GM12878 (cell line): ENCODE data around the gene SPAG6. TPM values are rescaled to one million over a fixed set of nuclear protein-coding genes. Genes with fewer than 3 reads are reported as not detected.
A peak's percentile ranks its signal among the peaks of the same experiment; 100 is the strongest.

Experiments used
- ATAC-seq: fragments of 200-7000 bp; cut with Tn5 transposase; 3 replicates; pipeline ENCODE4 v1.9.1; 2020; ENCODE audit warnings: mild to moderate bottlenecking, moderate library complexity
- BruUV-seq: library from RNA; stranded (reverse); fragments of 400-500 nt; replicated peaks from 2 replicates; lab custom pipeline; 2021; lab: Mats Ljungman, UMichigan
- CTCF ChIA-PET: fragments of 300-600 bp; sonication (Branson Sonifier 250); formaldehyde crosslinking; extraction: SDS; loops from one replicate; lab custom pipeline; 2021; ENCODE audit warnings: inconsistent platforms; lab: Yijun Ruan, JAX
- POLR2A ChIA-PET: fragments of 350-600 bp; formaldehyde crosslinking; extraction: SDS; loops from one replicate; lab custom pipeline; 2021; ENCODE audit warnings: inconsistent platforms; lab: Charles Lee
- RAD21 ChIA-PET: fragments of 300-600 bp; sonication (Branson Sonifier 250); formaldehyde crosslinking; loops from one replicate; lab custom pipeline; 2023; ENCODE audit warnings: antibody characterized with exemption; ENCODE audit not compliant: unreplicated experiment; lab: Charles Lee
- SMC1A ChIA-PET: fragments of 300-600 bp; sonication (Branson Sonifier 250); formaldehyde crosslinking; loops from one replicate; lab custom pipeline; 2023; ENCODE audit not compliant: unreplicated experiment, uncharacterized antibody; lab: Charles Lee
- DNase-seq: peaks from one replicate; pipeline ENCODE4 v3.0.0-alpha.2; 2011; ENCODE audit warnings: low read depth, low spot score
- FAIRE-seq: peaks from 3 replicates; lab custom pipeline; 2011; peaks lifted over from hg19 to GRCh38; lab: Jason Lieb, UNC
- H2AFZ ChIP-seq: 2 replicates; pipeline ENCODE4 v1.6.0; 2011; ENCODE audit warnings: low read depth, low read length, control low read depth; ENCODE audit not compliant: control insufficient read depth
- H3K27ac ChIP-seq: 2 replicates; pipeline ENCODE4 v1.5.1; 2011; ENCODE audit warnings: control low read depth; ENCODE audit not compliant: control insufficient read depth, insufficient read depth
- H3K27me3 ChIP-seq, 2 experiments: replicated peaks in 1 of 2; 2 replicates each; pipeline versions ENCODE4 v1.6.0 to v1.6.1; 2011; ENCODE audit warnings: low read length in 1 of 2; ENCODE audit not compliant: control insufficient read depth in 2 of 2, insufficient read depth in 2 of 2
- H3K36me3 ChIP-seq, 2 experiments: 2 replicates each; pipeline ENCODE4 v1.5.1; 2011; ENCODE audit warnings: low read length in 1 of 2; ENCODE audit not compliant: control insufficient read depth in 2 of 2, insufficient read depth in 2 of 2
- H3K4me1 ChIP-seq: 2 replicates; pipeline ENCODE4 v1.6.1; 2011; ENCODE audit warnings: mild to moderate bottlenecking, low read length, moderate library complexity, mixed read lengths; ENCODE audit not compliant: control insufficient read depth, insufficient read depth
- H3K4me2 ChIP-seq: 2 replicates; pipeline ENCODE4 v1.6.0; 2011; ENCODE audit warnings: control low read depth; ENCODE audit not compliant: control insufficient read depth, insufficient read depth
- H3K4me3 ChIP-seq: fragments of 200-600 bp; sonication (generic); 2 replicates; pipeline ENCODE4 v1.5.1; 2016
- H3K79me2 ChIP-seq: 2 replicates; pipeline ENCODE4 v1.6.0; 2011; ENCODE audit warnings: low read length; ENCODE audit not compliant: control insufficient read depth, insufficient read depth
- H3K9ac ChIP-seq: 2 replicates; pipeline ENCODE4 v1.8.0; 2011; ENCODE audit warnings: low read length, control low read depth, mixed read lengths; ENCODE audit not compliant: control insufficient read depth, insufficient read depth
- H3K9me3 ChIP-seq: replicated peaks from 3 replicates; pipeline ENCODE4 v1.5.1; 2011; ENCODE audit warnings: mild to moderate bottlenecking, low read length; ENCODE audit not compliant: control insufficient read depth, insufficient read depth
- H4K20me1 ChIP-seq: 2 replicates; pipeline ENCODE4 v1.6.0; 2011; ENCODE audit not compliant: control insufficient read depth, insufficient read depth
- CREB1 ChIP-seq: IDR thresholded peaks from 2 replicates; pipeline ENCODE4 v1.6.1; 2012; ENCODE audit warnings: low read depth, mild to moderate bottlenecking, inconsistent platforms
- CREM ChIP-seq: IDR thresholded peaks from 2 replicates; pipeline ENCODE4 v1.6.1; 2014; ENCODE audit warnings: antibody characterized with exemption, low read depth
- ETV6 ChIP-seq, 2 experiments: fragments of 450-650 bp in 1 of 2; IDR thresholded peaks in 1 of 2; conservative IDR thresholded peaks in 1 of 2; 2 replicates each; pipeline ENCODE4 v1.6.1; 2014; ENCODE audit warnings: antibody characterized with exemption in 1 of 2, borderline replicate concordance in 1 of 2, low read depth in 1 of 2, mild to moderate bottlenecking in 1 of 2, moderate library complexity in 1 of 2
- NR2C1 ChIP-seq: fragments of 450-650 bp; IDR thresholded peaks from 2 replicates; pipeline ENCODE4 v1.6.1; 2017; ENCODE audit warnings: antibody characterized with exemption, mild to moderate bottlenecking, moderate library complexity
- STAT1 ChIP-seq: fragments of 450-650 bp; conservative IDR thresholded peaks from 2 replicates; pipeline ENCODE4 v1.6.1; 2014; ENCODE audit warnings: antibody characterized with exemption, mild to moderate bottlenecking
- SUPT20H ChIP-seq: IDR thresholded peaks from 2 replicates; pipeline ENCODE4 v1.6.1; 2011; ENCODE audit warnings: low read depth, mild to moderate bottlenecking, low read length, moderate library complexity, borderline replicate concordance; ENCODE audit not compliant: control insufficient read depth
- ZNF274 ChIP-seq: IDR thresholded peaks from one replicate; pipeline ENCODE4 v1.8.0; 2011; ENCODE audit not compliant: insufficient read length, insufficient read depth
- WGBS: methylation state at CpG from one replicate; pipeline ENCODE4 v1.1.6; 2016; ENCODE audit warnings: low lambda C conversion rate; ENCODE audit not compliant: insufficient replicate concordance, insufficient coverage; ENCODE audit errors: missing lambda C conversion rate; 5-methylcytosine and 5-hydroxymethylcytosine counted together
- in situ Hi-C: fragments of 300-500 bp; cut with MboI; formaldehyde crosslinking; loops from 9 replicates; pipeline ENCODE4 v1.14.3; 2018; ENCODE audit warnings: mixed read lengths
- intact Hi-C: fragments of 100-400 bp; cut with micrococcal nuclease; formaldehyde crosslinking; loops from one replicate; pipeline ENCODE4 v1.14.2; 2022; ENCODE audit not compliant: unreplicated experiment
- polyA plus RNA-seq, 11 experiments: library from polyadenylated mRNA; depleted of rRNA in 4 of 11; unstranded in 6 of 11; stranded (reverse) in 5 of 11; fragments of >200 nt; fragmentation: Nextera tagmentation in 4 of 11; fragmentation: Illumina TruSeq in 1 of 11; extraction: Ambion mirVana in 4 of 11; extraction: Trizol in 1 of 11; gene quantifications; 1 replicate in 1 of 11; 2 replicates in 10 of 11; pipeline versions ENCODE4 v1.2.1 to v1.2.3, GENCODE V29; 2011 to 2016; ENCODE audit warnings: inconsistent platforms in 2 of 11, missing spikeins in 2 of 11, low read depth in 1 of 11
- total RNA-seq, 4 experiments: library from RNA; depleted of rRNA in 3 of 4; stranded (reverse); fragments of >200 nt in 3 of 4; fragmentation: Illumina TruSeq in 1 of 4; extraction: Trizol in 1 of 4; gene quantifications; 2 replicates each; pipeline versions ENCODE4 v1.2.1 to v1.2.3, GENCODE V29; 2013 to 2021
- TF ChIP-seq, protein P1 (sequence below): IDR thresholded peaks from 2 replicates; pipeline ENCODE4 v1.6.1; 2012; ENCODE audit warnings: improper control_type of control experiment, low read depth, low read length; ENCODE audit not compliant: insufficient replicate concordance
- TF ChIP-seq, protein P2 (sequence below): IDR thresholded peaks from 2 replicates; pipeline ENCODE4 v1.6.1; 2012; ENCODE audit warnings: low read depth, low read length, improper control_type of control experiment
- TF ChIP-seq, protein P3 (sequence below), 3 experiments: IDR thresholded peaks in 2 of 3; conservative IDR thresholded peaks in 1 of 3; 2 replicates each; pipeline ENCODE4 v1.5.1; 2011; ENCODE audit warnings: low read depth in 3 of 3, low read length in 3 of 3, mild to moderate bottlenecking in 3 of 3, control low read depth in 2 of 3, moderate library complexity in 2 of 3, inconsistent platforms in 1 of 3, mixed read lengths in 1 of 3; ENCODE audit not compliant: control insufficient read depth in 2 of 3, insufficient read depth in 1 of 3; ENCODE audit errors: extremely low read depth in 1 of 3

Gene SPAG6
- total and polyA plus RNA-seq, 10 of the 15 experiments (the other 5 are each of a cell fraction or from before 2014, with no cell fraction given): 0.13 to 0.99 (median 0.40) TPM; not detected in 1

DNA sequence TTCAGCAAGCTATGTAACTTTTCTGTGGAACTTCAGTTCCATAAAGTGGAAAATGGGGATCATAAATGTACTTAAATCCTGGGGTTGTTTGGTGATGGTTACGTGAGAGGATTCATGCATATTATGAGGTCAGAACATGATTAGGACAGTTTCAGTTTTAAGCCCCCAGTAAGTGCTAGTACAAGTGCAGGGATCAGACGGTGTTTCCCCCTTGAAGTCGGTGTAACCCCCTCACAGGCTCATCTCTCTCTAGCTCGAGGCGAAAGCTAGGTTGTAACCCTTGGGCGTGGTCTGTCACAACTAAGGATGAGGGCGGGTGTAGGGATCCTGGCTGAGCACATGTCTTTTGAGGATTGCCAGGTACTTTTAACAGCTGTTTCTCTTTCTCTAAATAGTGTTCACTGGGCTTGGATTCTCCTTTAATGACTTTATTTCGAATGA lies 84.7 kb downstream of the SPAG6 start:
- H4K20me1 ChIP-seq: no peaks in the 10 kb centered on the region
- TF ChIP-seq, protein P1, sequence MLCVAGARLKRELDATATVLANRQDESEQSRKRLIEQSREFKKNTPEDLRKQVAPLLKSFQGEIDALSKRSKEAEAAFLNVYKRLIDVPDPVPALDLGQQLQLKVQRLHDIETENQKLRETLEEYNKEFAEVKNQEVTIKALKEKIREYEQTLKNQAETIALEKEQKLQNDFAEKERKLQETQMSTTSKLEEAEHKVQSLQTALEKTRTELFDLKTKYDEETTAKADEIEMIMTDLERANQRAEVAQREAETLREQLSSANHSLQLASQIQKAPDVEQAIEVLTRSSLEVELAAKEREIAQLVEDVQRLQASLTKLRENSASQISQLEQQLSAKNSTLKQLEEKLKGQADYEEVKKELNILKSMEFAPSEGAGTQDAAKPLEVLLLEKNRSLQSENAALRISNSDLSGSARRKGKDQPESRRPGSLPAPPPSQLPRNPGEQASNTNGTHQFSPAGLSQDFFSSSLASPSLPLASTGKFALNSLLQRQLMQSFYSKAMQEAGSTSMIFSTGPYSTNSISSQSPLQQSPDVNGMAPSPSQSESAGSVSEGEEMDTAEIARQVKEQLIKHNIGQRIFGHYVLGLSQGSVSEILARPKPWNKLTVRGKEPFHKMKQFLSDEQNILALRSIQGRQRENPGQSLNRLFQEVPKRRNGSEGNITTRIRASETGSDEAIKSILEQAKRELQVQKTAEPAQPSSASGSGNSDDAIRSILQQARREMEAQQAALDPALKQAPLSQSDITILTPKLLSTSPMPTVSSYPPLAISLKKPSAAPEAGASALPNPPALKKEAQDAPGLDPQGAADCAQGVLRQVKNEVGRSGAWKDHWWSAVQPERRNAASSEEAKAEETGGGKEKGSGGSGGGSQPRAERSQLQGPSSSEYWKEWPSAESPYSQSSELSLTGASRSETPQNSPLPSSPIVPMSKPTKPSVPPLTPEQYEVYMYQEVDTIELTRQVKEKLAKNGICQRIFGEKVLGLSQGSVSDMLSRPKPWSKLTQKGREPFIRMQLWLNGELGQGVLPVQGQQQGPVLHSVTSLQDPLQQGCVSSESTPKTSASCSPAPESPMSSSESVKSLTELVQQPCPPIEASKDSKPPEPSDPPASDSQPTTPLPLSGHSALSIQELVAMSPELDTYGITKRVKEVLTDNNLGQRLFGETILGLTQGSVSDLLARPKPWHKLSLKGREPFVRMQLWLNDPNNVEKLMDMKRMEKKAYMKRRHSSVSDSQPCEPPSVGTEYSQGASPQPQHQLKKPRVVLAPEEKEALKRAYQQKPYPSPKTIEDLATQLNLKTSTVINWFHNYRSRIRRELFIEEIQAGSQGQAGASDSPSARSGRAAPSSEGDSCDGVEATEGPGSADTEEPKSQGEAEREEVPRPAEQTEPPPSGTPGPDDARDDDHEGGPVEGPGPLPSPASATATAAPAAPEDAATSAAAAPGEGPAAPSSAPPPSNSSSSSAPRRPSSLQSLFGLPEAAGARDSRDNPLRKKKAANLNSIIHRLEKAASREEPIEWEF: no peak
- no peak for TF ChIP-seq NR2C1
- 0 out of 2 replicates have a peak, but pooled peaks have one; percentile 12 for TF ChIP-seq CREB1
- TF ChIP-seq SUPT20H: no peak
- TF ChIP-seq, protein P2, sequence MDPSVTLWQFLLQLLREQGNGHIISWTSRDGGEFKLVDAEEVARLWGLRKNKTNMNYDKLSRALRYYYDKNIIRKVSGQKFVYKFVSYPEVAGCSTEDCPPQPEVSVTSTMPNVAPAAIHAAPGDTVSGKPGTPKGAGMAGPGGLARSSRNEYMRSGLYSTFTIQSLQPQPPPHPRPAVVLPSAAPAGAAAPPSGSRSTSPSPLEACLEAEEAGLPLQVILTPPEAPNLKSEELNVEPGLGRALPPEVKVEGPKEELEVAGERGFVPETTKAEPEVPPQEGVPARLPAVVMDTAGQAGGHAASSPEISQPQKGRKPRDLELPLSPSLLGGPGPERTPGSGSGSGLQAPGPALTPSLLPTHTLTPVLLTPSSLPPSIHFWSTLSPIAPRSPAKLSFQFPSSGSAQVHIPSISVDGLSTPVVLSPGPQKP: no peak
- TF ChIP-seq, protein P3, sequence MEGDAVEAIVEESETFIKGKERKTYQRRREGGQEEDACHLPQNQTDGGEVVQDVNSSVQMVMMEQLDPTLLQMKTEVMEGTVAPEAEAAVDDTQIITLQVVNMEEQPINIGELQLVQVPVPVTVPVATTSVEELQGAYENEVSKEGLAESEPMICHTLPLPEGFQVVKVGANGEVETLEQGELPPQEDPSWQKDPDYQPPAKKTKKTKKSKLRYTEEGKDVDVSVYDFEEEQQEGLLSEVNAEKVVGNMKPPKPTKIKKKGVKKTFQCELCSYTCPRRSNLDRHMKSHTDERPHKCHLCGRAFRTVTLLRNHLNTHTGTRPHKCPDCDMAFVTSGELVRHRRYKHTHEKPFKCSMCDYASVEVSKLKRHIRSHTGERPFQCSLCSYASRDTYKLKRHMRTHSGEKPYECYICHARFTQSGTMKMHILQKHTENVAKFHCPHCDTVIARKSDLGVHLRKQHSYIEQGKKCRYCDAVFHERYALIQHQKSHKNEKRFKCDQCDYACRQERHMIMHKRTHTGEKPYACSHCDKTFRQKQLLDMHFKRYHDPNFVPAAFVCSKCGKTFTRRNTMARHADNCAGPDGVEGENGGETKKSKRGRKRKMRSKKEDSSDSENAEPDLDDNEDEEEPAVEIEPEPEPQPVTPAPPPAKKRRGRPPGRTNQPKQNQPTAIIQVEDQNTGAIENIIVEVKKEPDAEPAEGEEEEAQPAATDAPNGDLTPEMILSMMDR (IDR thresholded peaks at IDR 0.05 in 2 of 3, conservative IDR thresholded peaks at IDR 0.05 in 1 of 3; ENCODE audit: control insufficient read depth in 2 of 3, extremely low read depth in 1 of 3, insufficient read depth in 1 of 3, low read depth in 3 of 3, low read length in 3 of 3): no peak
- no peak for TF ChIP-seq ETV6 (conservative IDR thresholded peaks at IDR 0.05 in 1 of 2, IDR thresholded peaks at IDR 0.05 in 1 of 2; ENCODE audit: borderline replicate concordance in 1 of 2, low read depth in 1 of 2)
- TF ChIP-seq ZNF274: no peak
- TF ChIP-seq STAT1: no peak
- TF ChIP-seq CREM: 0 out of 2 replicates have a peak, but pooled peaks have one; percentile 15
- H3K4me2 ChIP-seq: 0 out of 2 replicates have a peak overlapping the region, but pooled peaks have one; percentile 30
- intact Hi-C loops: loop anchor here (10.0 kb wide), 1 partner anchor 175 kb away; no protein-coding TSS in a partner anchor
- 20% methylated on average over 8 of the region's 8 CpGs for WGBS
- SMC1A ChIA-PET: interaction anchor here (0.5 to 2.0 kb wide), 4 partner anchors 25 to 396 kb away, joined by 3 to 5 read pairs (median 4); no protein-coding TSS in a partner anchor
- no peak overlapping the region for H3K4me3 ChIP-seq
- no peaks in the 10 kb centered on the region for H3K36me3 ChIP-seq
- ATAC-seq (peak; percentile 60), FAIRE-seq (peak; percentile 65), DNase-seq (no peak)
- in situ Hi-C loops: loop anchor here (10.0 kb wide), 1 partner anchor 425 kb away; the partner anchor contains the start of gene DNAJC1
- no peaks in the 10 kb centered on the region; a peak in 1 of 4 replicates for H3K27me3 ChIP-seq
- peak overlapping the region; percentile 58 for H2AFZ ChIP-seq
- peaks cover 5% of the 10 kb centered on the region; the same call in 1 of the 2 replicates for H3K4me1 ChIP-seq
- RAD21 ChIA-PET: interaction anchor here (1.5 kb wide), 1 partner anchor 11 kb away, joined by 7 read pairs; no protein-coding TSS in a partner anchor
- H3K9me3 ChIP-seq: no peaks in the 10 kb centered on the region
- POLR2A ChIA-PET: interaction anchor here (1.1 to 1.7 kb wide), 3 partner anchors 10 to 114 kb away, joined by 3 read pairs; partner anchors contain the start of gene COMMD3
- no peak overlapping the region for H3K27ac ChIP-seq
- H3K9ac ChIP-seq: no peak overlapping the region
- no TSS peak for BruUV-seq
- CTCF ChIA-PET: interaction anchor here (0.7 to 1.7 kb wide), 4 partner anchors 8 to 560 kb away, joined by 3 to 5 read pairs (median 4); no protein-coding TSS in a partner anchor
- no peaks in the 10 kb centered on the region for H3K79me2 ChIP-seq
